ENCODE measurements around the gene ME1.

Gene ME1

DNA sequence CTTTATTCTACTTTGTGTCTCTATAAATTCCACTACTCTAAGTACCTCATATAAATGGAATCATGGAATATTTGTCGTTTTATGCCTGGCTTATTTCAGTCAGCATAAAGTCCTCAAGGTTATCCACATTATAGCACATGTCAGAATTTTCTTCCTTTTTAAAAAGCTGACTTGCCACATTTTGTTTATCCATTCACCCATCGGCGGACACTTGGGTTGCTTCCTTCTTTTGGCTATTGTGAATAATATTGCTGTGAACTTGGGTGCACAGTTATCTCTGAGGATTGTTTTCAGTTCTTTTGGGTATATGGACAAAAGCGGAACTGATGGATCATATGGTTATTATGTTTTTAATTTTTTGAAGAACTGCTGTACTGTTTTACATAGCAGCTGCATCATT is 39.1 kb upstream of the ME1 start:
- H3K27ac ChIP-seq, result no peak overlapping the region
- no peak for TF ChIP-seq ZFX (IDR thresholded peaks at IDR 0.05; ENCODE audit: borderline replicate concordance)

DNA sequence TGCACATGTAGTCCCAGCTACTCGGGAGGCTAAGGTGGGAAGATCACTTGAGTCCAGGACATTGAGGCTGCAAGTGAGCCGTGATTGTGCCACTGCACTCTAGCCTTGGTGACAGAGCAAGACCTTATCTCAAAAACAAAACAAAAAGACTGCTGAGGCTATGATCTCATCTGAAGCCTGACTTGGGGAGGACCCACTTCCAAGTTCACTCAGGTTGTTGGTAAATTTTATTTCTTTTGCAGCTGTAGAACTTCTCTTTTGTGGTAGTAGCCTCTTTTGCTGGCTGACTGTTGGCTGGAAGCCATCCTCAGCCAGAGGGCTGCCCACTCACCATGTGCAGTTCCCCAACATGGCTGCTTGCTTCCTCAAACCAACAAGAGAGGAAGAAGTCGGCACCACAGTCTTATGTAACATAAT is 36.8 kb upstream of the ME1 start:
- H3K27ac ChIP-seq, result no peak overlapping the region

DNA sequence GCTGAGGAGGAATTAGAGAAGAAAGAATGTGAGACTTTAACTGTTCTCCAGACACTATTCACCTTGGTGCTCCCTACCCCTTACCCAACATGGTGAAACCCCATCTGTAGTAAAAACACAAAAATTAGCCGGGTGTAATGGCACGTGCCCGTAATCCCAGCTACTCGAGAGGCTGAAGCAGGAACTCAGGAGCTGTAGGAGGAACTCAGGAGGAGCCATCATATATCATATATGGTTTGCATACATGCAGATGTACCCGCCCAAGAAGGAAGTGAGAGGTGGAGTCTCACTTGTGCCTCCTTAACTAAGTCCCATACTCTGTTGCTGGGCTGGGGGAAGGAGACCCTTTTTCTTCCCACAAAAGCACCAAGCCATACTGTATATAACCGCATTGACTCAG is 35.5 kb upstream of the ME1 start:
- no peak for TF ChIP-seq ZFX (IDR thresholded peaks at IDR 0.05; ENCODE audit: borderline replicate concordance)
- TF ChIP-seq, protein P1, sequence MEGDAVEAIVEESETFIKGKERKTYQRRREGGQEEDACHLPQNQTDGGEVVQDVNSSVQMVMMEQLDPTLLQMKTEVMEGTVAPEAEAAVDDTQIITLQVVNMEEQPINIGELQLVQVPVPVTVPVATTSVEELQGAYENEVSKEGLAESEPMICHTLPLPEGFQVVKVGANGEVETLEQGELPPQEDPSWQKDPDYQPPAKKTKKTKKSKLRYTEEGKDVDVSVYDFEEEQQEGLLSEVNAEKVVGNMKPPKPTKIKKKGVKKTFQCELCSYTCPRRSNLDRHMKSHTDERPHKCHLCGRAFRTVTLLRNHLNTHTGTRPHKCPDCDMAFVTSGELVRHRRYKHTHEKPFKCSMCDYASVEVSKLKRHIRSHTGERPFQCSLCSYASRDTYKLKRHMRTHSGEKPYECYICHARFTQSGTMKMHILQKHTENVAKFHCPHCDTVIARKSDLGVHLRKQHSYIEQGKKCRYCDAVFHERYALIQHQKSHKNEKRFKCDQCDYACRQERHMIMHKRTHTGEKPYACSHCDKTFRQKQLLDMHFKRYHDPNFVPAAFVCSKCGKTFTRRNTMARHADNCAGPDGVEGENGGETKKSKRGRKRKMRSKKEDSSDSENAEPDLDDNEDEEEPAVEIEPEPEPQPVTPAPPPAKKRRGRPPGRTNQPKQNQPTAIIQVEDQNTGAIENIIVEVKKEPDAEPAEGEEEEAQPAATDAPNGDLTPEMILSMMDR (IDR thresholded peaks at IDR 0.05), result no peak
- H3K27ac ChIP-seq, result no peak overlapping the region

More for the DNA sequence above, 36.8 kb upstream of the ME1 start:
- TF ChIP-seq, protein P1 (IDR thresholded peaks at IDR 0.05), result no peak
- TF ChIP-seq ZFX (IDR thresholded peaks at IDR 0.05; ENCODE audit: borderline replicate concordance), result no peak

DNA sequence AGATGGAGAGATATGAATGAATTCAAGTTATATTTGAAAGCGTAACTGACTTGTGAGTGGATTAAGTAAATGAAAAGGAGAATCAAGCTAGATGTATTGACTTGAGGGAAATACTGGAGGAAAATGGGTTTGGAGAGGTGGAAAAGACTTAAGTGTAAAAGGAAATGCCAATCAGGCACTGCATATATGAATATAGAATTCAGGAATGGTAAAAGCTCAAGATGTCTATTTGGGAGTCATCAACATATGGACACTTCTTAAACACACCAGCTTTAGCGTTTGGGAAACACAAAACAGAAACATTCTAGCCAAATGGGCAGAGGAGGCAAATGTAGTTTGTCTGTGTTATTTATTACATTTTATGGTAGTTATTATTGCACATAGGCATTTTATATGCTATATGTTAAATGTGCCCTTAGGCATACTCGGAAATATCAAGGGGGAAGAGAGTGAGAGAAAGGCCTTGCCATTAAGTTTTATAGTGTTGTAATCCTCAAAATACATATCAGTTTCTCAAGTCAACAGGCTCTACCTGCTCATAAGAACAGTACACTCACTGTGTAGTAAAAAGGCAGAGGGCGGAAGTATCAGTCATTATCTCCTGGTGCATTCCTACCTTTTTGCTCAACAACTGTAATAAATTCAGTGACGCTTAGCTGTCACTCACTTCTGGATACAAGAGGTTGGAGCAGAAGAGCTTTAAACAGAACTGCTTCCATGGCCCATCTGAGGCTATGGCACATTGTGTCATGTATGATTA is 33.7 kb upstream of the ME1 start:
- H3K27ac ChIP-seq, result no peak overlapping the region
- TF ChIP-seq, protein P1 (IDR thresholded peaks at IDR 0.05), result no peak
- TF ChIP-seq ZFX (IDR thresholded peaks at IDR 0.05; ENCODE audit: borderline replicate concordance), result no peak

DNA sequence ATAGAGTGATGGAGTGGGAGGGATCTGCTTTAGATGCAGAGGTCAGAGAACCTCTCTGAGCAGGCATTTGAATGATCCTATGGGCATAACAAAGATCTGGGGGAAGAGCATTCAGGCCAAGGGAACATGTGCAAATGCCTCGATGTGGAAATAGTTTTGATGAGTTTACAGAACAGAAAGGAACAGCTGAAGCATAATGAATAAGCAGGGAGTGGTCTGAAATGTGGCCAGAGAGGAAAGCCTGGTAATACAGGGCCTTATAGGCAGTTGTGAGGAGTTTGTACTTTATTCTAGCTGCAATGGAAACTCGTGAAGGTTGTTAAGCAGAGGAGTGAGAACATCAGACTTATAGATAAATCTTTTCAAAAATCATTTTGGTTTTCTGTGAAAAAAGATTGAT is 33.0 kb upstream of the ME1 start:
- TF ChIP-seq, protein P1 (IDR thresholded peaks at IDR 0.05), result no peak
- no peak for TF ChIP-seq ZFX (IDR thresholded peaks at IDR 0.05; ENCODE audit: borderline replicate concordance)

DNA sequence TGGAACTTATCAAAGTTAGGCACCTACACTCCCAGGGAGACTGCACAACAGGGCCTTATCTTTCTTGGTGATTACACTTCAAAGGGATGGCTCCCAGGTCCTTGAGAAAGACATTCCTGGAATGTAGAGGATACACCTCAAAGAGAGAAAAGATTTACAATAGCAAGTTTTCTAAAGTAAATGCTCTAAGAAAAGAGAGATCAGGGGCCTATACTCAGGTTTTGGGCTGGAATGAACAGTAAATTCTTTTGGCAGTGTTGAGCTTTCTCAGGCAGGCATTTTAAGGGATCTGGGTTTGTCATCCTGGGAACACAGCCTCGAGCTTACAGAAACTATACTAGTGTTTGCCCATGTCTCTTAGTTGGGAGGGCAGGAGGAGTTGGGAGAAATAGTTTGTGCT is 31.7 kb upstream of the ME1 start:
- no peak for TF ChIP-seq ZFX (IDR thresholded peaks at IDR 0.05; ENCODE audit: borderline replicate concordance)
- TF ChIP-seq, protein P1 (IDR thresholded peaks at IDR 0.05), result no peak
- H3K27ac ChIP-seq, result no peak overlapping the region

More for the DNA sequence above, 33.0 kb upstream of the ME1 start:
- H3K27ac ChIP-seq, result no peak overlapping the region

DNA sequence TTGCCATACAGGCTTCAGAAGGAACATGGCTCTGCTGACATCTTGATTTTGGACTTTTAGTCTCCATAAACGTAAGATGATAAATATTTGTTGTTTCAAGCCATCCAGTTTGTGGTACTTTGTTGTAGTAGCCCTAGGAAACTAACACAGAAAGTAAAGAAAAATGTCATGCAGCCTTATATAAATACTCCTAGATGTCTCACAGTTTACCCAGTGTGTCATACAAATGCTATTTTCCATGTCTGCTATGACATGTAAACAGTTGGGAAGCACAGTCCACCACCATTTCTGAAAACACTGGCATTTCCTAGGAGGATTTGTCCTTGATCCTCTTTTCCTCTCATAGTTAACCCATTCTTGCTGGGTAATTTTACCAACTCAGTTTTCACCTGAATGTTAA is 30.6 kb upstream of the ME1 start:
- TF ChIP-seq, protein P1 (IDR thresholded peaks at IDR 0.05), result no peak
- TF ChIP-seq ZFX (IDR thresholded peaks at IDR 0.05; ENCODE audit: borderline replicate concordance), result no peak
- no peak overlapping the region for H3K27ac ChIP-seq
